ENCODE data around the gene ATP6V0E2.
A peak's percentile ranks its signal among the peaks of the same experiment; 100 is the strongest.

ATP6V0E2 gene

GRCh38 chr7:149850716-149851115 lies 23.1 kb upstream of the ATP6V0E2 start:
- no peak overlapping the region for H3K27ac Mint-ChIP-seq
- DNase-seq = no peak
- peaks cover 4% of the 10 kb centered on the region for H3K27me3 Mint-ChIP-seq (ENCODE audit: low read depth, poor library complexity)
- peaks cover 28% of the 10 kb centered on the region for H3K4me1 Mint-ChIP-seq
- H3K4me3 Mint-ChIP-seq = no peak overlapping the region
- peaks cover 21% of the 10 kb centered on the region for H3K36me3 Mint-ChIP-seq (ENCODE audit: low read depth)
- no peaks in the 10 kb centered on the region for H3K9me3 Mint-ChIP-seq
- no peak for TF ChIP-seq CTCF (IDR thresholded peaks at IDR 0.05)

GRCh38 chr7:149851449-149851848 lies 22.3 kb upstream of the ATP6V0E2 start:
- Mint-ChIP-seq H3K27ac (no peak overlapping the region), H3K27me3 (ENCODE audit: low read depth, poor library complexity) (peaks cover 4% of the 10 kb centered on the region), H3K36me3 (ENCODE audit: low read depth) (peaks cover 15% of the 10 kb centered on the region), H3K4me3 (no peak overlapping the region), H3K4me1 (peaks cover 36% of the 10 kb centered on the region), H3K9me3 (no peaks in the 10 kb centered on the region)
- no peak for TF ChIP-seq CTCF (IDR thresholded peaks at IDR 0.05)
- no peak for DNase-seq

- no peak for DNase-seq
- H3K27me3 Mint-ChIP-seq (ENCODE audit: low read depth, poor library complexity) = peaks cover 6% of the 10 kb centered on the region
- TF ChIP-seq CTCF (IDR thresholded peaks at IDR 0.05) = no peak
- H3K27ac Mint-ChIP-seq = no peak overlapping the region
- H3K4me1 Mint-ChIP-seq = peaks cover 40% of the 10 kb centered on the region
- no peaks in the 10 kb centered on the region for H3K9me3 Mint-ChIP-seq
- peaks cover 8% of the 10 kb centered on the region for H3K36me3 Mint-ChIP-seq (ENCODE audit: low read depth)
- H3K4me3 Mint-ChIP-seq = no peak overlapping the region
Observed at GRCh38 chr7:149853157-149853556, 20.6 kb upstream of the ATP6V0E2 start.

- no peak for TF ChIP-seq CTCF (IDR thresholded peaks at IDR 0.05)
- peaks cover 36% of the 10 kb centered on the region for H3K4me1 Mint-ChIP-seq
- no peaks in the 10 kb centered on the region for H3K9me3 Mint-ChIP-seq
- H3K27ac Mint-ChIP-seq = peak overlapping the region; percentile 41
- peaks cover 5% of the 10 kb centered on the region for H3K36me3 Mint-ChIP-seq (ENCODE audit: low read depth)
- H3K4me3 Mint-ChIP-seq = peak overlapping the region; percentile 37
- peak; percentile 27 for DNase-seq
- H3K27me3 Mint-ChIP-seq (ENCODE audit: low read depth, poor library complexity) = peaks cover 9% of the 10 kb centered on the region
Observed at GRCh38 chr7:149854611-149855360, 19.0 kb upstream of the ATP6V0E2 start.

GRCh38 chr7:149855361-149856305 lies 18.1 kb upstream of the ATP6V0E2 start:
- Mint-ChIP-seq H3K27me3 (ENCODE audit: low read depth, poor library complexity) (peaks cover 12% of the 10 kb centered on the region), H3K9me3 (no peaks in the 10 kb centered on the region), H3K36me3 (ENCODE audit: low read depth) (peaks cover 13% of the 10 kb centered on the region), H3K4me3 (peak overlapping the region; percentile 37), H3K4me1 (peaks cover 30% of the 10 kb centered on the region), H3K27ac (peak overlapping the region; percentile 79)
- no peak for DNase-seq
- TF ChIP-seq CTCF (IDR thresholded peaks at IDR 0.05) = no peak
